ENCODE results near the gene SPAG9. TPM values are rescaled to one million over a fixed set of nuclear protein-coding genes. Genes with fewer than 3 reads are reported as not detected.
A peak's percentile ranks its signal among the peaks of the same experiment; 100 is the strongest.

SPAG9 gene
- total RNA-seq, 1 experiment from 2014 or later, result 90.5 TPM

DNA sequence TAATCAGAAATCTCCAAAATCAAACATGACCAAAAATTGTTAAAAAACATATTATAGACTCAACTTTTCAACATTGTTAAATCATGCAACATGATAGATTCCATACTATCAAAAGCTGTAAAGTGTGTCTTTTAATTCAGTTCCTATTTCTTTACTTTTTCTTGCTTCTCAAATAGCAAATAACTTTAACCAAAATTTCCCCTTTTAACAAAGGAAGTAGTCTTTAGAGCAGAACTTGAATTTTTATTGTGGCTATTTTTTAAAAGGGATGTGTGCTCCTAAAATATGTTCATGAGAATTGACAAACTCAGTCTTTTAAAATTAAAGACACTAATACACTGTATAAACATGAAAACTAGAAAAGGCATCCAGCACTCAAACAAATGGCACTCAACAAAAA lies 49.1 kb downstream of the SPAG9 start:
- TF ChIP-seq EZH2 (IDR thresholded peaks at IDR 0.05; ENCODE audit: low read length, unreplicated experiment) (no peak), EZH2phosphoT487 (IDR thresholded peaks at IDR 0.05; ENCODE audit: borderline replicate concordance, low read length) (no peak), CTCF (conservative IDR thresholded peaks at IDR 0.05; ENCODE audit: low read depth, low read length) (no peak)
- ChIA-PET CTCF (no interaction called here), POLR2A (ENCODE audit: unreplicated experiment) (no interaction called here)
- Histone ChIP-seq H3K9me3 (ENCODE audit: low read length) (no peaks in the 10 kb centered on the region), H3K4me2 (ENCODE audit: low read length) (no peak overlapping the region), H3K4me1 (ENCODE audit: insufficient read depth, low read length) (peaks cover 12% of the 10 kb centered on the region), H2AFZ (ENCODE audit: low read length) (no peak overlapping the region), H3F3A (ENCODE audit: low read length, unreplicated experiment) (no peaks in the 10 kb centered on the region), H3K27me3 (ENCODE audit: low read length) (no peaks in the 10 kb centered on the region), H3K27ac (ENCODE audit: low read length) (no peak overlapping the region), H3K9me2 (replicated peaks; ENCODE audit: low read length) (no peaks in the 10 kb centered on the region), H3K4me3 (ENCODE audit: low read length) (no peak overlapping the region), H4K20me1 (ENCODE audit: low read length) (no peaks in the 10 kb centered on the region; the same call in 1 of the 2 replicates), H3K36me3 (ENCODE audit: low read depth, low read length) (no peaks in the 10 kb centered on the region), H3K79me2 (ENCODE audit: low read length) (peaks cover 64% of the 10 kb centered on the region), H3K9ac (ENCODE audit: low read length) (no peak overlapping the region)
- no peak for ATAC-seq
- no peak for DNase-seq
- intact Hi-C loops (cut with micrococcal nuclease), result no loop called here
- no TSS peak for BruUV-seq (replicated peaks)

DNA sequence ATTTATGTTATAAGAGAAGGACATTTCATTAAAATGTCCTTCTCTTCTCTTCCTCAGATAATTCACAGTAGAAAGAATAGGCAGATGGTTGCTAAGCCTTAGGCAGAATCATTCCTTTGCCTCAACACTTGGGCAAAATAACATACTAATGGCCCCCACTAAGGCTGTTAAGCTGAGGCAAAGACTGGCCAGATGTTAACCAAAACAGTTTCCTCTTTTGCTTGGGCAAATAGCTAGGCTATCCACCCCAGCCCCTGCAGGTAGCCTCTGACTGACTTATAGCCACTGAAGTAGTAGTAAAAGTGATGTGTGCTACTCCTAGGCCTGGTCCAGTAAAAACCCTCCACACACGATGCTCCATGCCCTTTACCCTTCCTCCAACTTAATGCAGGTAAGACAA lies 55.2 kb downstream of the SPAG9 start:
- Histone ChIP-seq H3K36me3 (ENCODE audit: low read depth, low read length) (no peaks in the 10 kb centered on the region), H3K9me2 (replicated peaks; ENCODE audit: low read length) (no peaks in the 10 kb centered on the region), H3K27ac (ENCODE audit: low read length) (peak overlapping the region; percentile 12; the same call in 1 of the 2 replicates), H3K4me1 (ENCODE audit: insufficient read depth, low read length) (peaks cover 51% of the 10 kb centered on the region), H3K9me3 (ENCODE audit: low read length) (no peaks in the 10 kb centered on the region), H3F3A (ENCODE audit: low read length, unreplicated experiment) (no peaks in the 10 kb centered on the region), H3K27me3 (ENCODE audit: low read length) (no peaks in the 10 kb centered on the region), H2AFZ (ENCODE audit: low read length) (no peak overlapping the region), H3K4me3 (ENCODE audit: low read length) (no peak overlapping the region), H4K20me1 (ENCODE audit: low read length) (no peaks in the 10 kb centered on the region; the same call in 1 of the 2 replicates), H3K79me2 (ENCODE audit: low read length) (peaks cover 70% of the 10 kb centered on the region), H3K4me2 (ENCODE audit: low read length) (no peak overlapping the region), H3K9ac (ENCODE audit: low read length) (no peak overlapping the region)
- ChIA-PET CTCF (interaction anchor here (0.5 kb wide), 1 partner anchor 249 kb away, joined by 3 read pairs; no protein-coding TSS in a partner anchor), POLR2A (ENCODE audit: unreplicated experiment) (interaction anchor here (0.6 kb wide), 1 partner anchor 495 kb away, joined by 5 read pairs; no protein-coding TSS in a partner anchor)
- no peak for DNase-seq
- BruUV-seq (replicated peaks), result no TSS peak
- no peak for ATAC-seq
- intact Hi-C loops (cut with micrococcal nuclease), result no loop called here
- TF ChIP-seq EZH2phosphoT487 (IDR thresholded peaks at IDR 0.05; ENCODE audit: borderline replicate concordance, low read length), result no peak
- no peak for TF ChIP-seq EZH2 (IDR thresholded peaks at IDR 0.05; ENCODE audit: low read length, unreplicated experiment)
- no peak for TF ChIP-seq CTCF (conservative IDR thresholded peaks at IDR 0.05; ENCODE audit: low read depth, low read length)

DNA sequence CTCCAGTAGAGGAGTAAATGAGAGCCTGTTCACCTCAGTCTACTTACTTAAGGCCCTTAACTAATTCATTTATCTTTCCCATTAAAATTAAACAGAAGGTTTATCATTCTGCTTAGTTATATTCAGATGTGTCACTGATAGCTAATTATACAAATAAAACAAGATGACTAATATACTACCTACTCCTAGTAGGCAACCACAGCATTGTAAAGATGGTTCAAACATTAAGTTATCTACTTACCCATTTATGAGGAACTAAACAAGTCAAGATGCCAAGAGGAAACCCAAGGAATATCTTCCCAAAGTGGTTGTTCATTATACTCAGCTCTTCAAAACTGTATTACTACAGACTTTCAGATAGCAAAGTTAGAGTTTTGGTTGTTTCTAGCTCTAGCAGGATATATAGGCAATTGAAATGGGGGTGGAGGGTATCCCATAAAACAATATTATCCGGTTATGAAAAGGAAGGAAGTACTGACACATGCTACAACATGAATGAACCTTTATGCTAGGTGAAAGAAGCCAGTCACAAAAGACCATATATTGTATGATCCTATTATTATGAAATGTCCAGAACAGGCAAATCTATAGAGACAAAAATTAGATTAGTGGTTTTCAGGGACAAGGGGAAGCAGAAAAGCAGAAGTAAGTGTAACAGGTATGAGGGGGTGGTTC lies 56.5 kb downstream of the SPAG9 start:
- H3K4me1 ChIP-seq (ENCODE audit: insufficient read depth, low read length), result peaks cover 51% of the 10 kb centered on the region
- no peaks in the 10 kb centered on the region for H3K9me2 ChIP-seq (replicated peaks; ENCODE audit: low read length)
- H3K27me3 ChIP-seq (ENCODE audit: low read length), result no peaks in the 10 kb centered on the region
- intact Hi-C loops (cut with micrococcal nuclease), result loop anchor here (1.0 kb wide), 2 partner anchors 21 to 89 kb away; partner anchors contain the start of gene NME1
- DNase-seq (peak; percentile 73), ATAC-seq (peak; percentile 74)
- peak overlapping the region; percentile 69 for H3K27ac ChIP-seq (ENCODE audit: low read length)
- peak overlapping the region; percentile 39 for H3K4me2 ChIP-seq (ENCODE audit: low read length)
- ChIA-PET POLR2A (ENCODE audit: unreplicated experiment) (interaction anchor here (0.5 to 1.0 kb wide), 4 partner anchors 18 to 89 kb away, joined by 3 to 18 read pairs (median 4); partner anchors contain the start of gene NME1), CTCF (interaction anchor here (0.6 to 0.9 kb wide), 2 partner anchors 56 to 89 kb away, joined by 3 to 6 read pairs; partner anchors contain the start of genes NME1 and SPAG9)
- peaks cover 73% of the 10 kb centered on the region for H3K79me2 ChIP-seq (ENCODE audit: low read length)
- no peak overlapping the region for H2AFZ ChIP-seq (ENCODE audit: low read length)
- no peak for TF ChIP-seq EZH2phosphoT487 (IDR thresholded peaks at IDR 0.05; ENCODE audit: borderline replicate concordance, low read length)
- no peak for TF ChIP-seq CTCF (conservative IDR thresholded peaks at IDR 0.05; ENCODE audit: low read depth, low read length)
- TF ChIP-seq EZH2 (IDR thresholded peaks at IDR 0.05; ENCODE audit: low read length, unreplicated experiment), result no peak
- no peak overlapping the region for H3K4me3 ChIP-seq (ENCODE audit: low read length)
- H3K9ac ChIP-seq (ENCODE audit: low read length), result no peak overlapping the region
- no peaks in the 10 kb centered on the region for H3F3A ChIP-seq (ENCODE audit: low read length, unreplicated experiment)
- no peaks in the 10 kb centered on the region for H3K9me3 ChIP-seq (ENCODE audit: low read length)
- no peaks in the 10 kb centered on the region for H4K20me1 ChIP-seq (ENCODE audit: low read length)
- BruUV-seq (replicated peaks), result no TSS peak
- H3K36me3 ChIP-seq (ENCODE audit: low read depth, low read length), result no peaks in the 10 kb centered on the region
